NCI-H1694 treated with DMSO at 0.1 percent for 48 hours (cell line): ENCODE data around the gene UCN3.
"Not testable (repeated sequence)": the region's sequence is repeated elsewhere in the genome, so short reads cannot be mapped to it uniquely, and the experiment has no call there.

Source experiments
- DNase-seq: peaks from one replicate; lab custom pipeline; 2025; lab: John Stamatoyannopoulos, UW

The UCN3 gene

DNA sequence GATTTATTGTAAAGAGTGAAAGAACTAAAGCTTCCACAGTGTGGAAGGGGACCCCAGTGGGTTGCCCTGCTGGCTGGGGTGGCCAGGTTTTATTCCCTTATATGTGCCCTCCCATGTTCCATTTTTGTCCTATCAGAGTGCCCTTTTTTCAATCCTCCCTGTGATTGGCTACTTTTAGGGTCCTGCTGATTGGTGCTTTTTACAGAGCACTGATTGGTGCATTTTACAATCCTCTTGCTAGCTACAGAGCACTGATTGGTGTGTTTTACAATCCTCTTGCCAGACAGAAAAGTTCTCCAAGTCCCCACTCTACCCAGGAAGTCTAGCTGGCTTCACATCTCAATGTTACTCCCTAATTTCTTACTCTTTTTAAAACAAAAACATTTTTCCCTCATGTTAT, 46.0 kb downstream of the UCN3 start:
- not testable (repeated sequence) for DNase-seq

DNA sequence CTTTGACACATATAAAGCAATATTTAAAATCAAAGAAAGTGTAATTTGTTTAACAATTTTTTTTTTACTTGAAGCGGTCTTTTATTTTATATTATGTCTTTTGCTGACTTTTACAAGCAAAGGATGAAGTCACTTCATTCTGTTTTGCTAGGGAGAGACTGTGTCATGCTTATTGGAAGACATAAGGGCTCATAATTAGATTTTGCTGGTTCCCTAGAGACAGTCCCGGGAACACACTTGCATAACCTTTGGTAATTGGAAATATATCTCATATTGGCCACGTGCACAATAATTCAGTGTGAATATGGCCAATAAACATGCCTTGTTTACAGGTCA, 47.1 kb downstream of the UCN3 start:
- no peak for DNase-seq

DNA sequence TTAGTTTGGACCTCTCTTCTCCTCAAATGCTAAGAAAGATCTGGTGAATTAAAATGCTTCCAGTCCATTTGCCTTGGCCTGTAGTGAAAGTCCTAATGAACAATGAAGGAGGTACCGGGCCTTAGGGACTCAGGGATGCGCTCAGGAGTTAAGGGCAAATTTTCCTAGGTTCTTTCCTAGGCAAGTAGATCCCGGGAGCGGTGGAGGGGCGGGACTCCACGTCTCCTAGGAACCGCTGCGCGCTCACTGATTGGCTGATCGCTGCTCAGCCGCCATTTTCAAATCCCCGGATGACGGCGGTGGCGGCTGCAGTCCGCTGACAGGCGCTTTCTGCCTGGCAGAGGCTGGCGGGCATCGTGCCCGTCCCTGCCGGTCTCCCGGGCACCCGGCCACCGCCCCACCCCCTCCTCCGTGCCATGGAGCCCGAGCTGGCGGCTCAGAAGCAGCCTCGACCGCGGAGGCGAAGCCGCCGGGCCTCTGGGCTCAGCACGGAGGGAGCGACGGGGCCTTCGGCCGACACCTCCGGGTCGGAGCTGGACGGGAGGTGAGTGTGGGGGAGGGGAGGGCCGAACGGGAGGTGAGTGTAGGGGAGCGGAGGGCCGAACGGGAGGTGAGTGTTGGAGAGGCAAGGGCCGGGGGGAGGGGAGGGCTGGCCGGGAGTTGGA, 47.6 kb downstream of the UCN3 start, which contains the start of gene NET1:
TSS of gene NET1 (plus strand) at position 281 of the 665 bp plus-strand sequence. CDS start at position 417, 136 bp downstream.
- DNase-seq, result peak; percentile 75

DNA sequence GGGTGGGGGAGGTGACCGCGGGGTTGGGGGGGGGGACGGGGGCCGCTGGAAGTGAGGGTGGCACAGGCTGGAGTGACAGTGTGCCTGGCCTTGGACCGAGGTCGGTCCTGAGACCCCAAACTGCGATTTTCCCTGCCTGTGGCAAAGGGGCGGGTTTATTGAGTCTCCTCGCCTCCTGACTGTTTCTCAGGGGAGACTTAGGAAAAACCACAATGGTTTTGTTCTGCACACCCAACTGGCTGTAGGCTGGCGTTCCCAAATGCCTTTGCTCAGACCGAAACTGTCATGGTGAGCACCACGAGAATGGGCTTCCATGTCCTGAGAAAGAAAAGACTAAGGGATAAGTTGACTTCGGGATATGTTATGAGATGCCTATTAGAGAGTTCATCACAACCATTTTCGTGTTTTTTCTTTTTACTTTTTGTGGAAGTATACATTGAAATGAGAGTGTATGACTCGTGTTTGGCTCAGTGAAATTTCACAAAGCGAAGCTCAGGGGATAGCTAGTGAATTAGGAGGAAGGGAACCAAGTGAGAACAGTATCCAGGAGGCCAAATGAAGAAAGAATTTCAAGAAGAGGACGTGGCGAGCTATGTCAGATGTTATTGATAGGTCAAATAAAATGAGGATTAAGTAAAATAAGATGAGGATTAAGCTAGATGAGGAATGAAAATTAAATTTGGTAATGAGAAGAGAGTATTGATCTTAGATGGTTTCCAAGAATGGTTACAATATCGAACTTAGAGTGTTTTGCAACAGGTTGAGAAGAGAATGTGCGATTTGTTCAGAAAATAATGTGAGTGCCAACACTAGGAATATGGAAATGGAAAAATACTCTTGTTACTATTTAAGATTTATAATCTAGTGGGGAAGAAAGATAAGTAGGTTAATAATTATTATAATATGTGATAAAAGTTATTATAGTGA, 48.5 kb downstream of the UCN3 start:
- no peak for DNase-seq

DNA sequence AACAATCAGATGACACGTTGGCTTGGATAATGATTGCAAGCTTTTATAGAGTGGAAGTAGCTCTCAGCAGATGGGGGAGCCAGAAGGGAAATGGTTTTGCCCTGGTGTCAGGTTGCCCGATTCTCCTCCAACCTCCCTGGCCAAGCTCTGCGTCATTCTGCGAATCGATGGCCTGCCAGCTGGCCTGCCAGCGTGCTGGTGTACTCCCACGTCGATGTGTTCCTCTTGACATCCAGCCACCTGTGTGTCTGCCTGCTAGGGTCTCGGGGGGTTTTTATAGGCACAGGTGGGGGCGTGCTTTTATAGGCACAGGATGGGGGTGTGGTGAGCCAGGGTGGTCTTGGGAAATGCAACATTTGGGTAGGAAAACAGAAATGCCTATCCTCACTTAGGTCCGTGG, 52.2 kb downstream of the UCN3 start:
- DNase-seq, result peak; percentile 86

DNA sequence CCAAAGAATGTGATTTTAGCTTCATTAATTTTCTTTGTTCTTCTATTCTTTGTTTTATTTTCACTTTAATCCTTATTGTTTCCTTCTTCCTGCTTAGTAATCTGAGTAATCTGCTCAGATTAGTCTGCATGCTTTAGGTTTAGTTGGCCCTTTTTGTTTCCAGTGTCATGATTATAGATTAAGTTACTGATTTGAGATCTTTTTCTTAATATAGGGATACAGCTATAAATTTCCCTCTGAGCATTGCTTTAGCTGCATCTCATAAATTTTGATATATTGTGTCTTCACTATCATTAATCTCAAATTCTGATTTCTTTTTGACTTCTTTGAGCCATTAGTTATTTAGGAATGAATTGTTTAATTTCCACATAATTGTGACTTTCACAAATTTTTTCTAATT, 53.8 kb downstream of the UCN3 start:
- DNase-seq, result no peak

DNA sequence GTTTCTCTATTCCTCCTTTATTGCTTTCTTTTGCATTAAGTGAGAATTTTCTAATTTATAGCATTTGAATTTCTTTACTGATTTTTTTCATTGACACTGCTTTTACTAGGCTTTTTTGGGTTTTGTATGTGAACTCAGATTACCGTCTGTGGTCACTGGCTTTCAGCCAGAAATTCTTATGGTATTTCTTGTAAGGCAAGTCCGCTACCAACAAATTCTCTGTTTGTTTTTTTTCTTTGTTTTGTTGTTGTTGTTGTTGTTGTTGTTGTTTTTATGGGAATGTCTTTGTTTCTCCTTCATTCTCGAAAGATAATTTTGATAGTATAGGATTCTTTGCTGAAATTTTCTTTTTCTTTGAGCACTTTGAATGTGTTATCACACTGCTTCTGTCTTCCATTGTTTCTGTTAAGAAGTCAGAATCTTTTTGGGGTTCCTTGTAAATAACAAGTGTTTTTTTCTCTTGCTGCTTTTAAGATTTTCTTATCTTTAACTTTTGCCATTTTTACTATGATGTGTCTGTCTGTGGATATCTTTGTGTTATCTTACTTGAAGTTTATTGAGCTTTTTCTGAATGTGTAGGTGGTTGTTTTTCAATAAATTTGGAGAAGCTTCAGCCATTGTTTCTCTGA, 54.8 kb downstream of the UCN3 start:
- DNase-seq, result no peak

DNA sequence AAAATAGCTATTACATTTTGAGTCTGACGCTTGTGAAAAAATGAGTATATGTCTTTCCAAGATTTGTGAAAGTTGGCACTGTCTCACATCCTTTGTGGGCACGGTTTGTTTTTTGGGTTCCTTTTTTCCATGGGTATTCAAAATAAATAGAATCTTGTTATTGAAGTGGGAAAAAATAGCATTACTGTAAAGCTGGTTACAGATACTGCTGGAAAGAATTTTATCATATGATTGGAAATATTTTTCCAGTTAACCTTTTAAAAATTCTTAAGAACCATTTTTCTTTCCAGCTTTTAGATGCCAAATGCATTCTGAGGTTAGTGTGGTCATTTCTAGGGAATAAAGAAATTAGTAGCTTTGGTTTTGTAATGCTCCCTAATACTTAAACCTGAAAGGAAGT, 59.0 kb downstream of the UCN3 start:
- DNase-seq, result no peak
